GM12875 (cell line): ENCODE results near the gene RAD50.

Source experiments
- H3K4me3 ChIP-seq: one replicate; pipeline ENCODE4 v1.5.1; 2011; ENCODE audit warnings: low read depth, low read length, control low read depth
- CTCF ChIP-seq: IDR thresholded peaks from 2 replicates; pipeline ENCODE4 v1.5.1; 2011; ENCODE audit warnings: low read depth, mild to moderate bottlenecking, control low read depth, inconsistent platforms, low read length, moderate library complexity, borderline replicate concordance; ENCODE audit not compliant: insufficient read depth

The RAD50 gene

DNA sequence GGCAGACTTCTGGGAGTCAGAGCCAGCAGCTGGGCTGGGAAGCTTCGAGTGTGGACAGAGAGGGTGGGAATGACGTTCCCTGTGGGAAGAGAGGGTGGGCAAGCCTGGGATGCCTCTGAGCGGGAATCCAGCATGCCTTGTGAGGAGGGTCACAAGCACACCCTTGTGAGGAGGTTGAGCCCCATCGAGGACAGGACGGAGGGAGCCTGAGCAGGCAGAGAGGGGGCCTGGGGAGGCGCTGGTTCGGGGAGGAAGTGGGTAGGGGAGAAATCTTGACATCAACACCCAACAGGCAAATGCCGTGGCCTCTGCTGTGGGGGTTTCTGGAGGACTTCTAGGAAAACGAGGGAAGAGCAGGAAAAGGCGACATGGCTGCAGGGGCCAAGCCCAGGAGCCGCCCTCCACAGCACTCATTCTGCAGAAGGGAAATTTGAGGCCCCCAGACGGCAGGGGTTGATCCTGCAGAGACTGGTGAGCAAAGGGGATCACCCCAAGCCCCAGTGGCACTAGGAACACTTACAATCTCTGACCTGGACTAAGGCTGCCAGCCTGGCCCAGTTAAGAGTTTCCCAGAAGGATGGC lies 100.1 kb downstream of the RAD50 start:
- H3K4me3 ChIP-seq = no peak overlapping the region
- TF ChIP-seq CTCF = no peak

DNA sequence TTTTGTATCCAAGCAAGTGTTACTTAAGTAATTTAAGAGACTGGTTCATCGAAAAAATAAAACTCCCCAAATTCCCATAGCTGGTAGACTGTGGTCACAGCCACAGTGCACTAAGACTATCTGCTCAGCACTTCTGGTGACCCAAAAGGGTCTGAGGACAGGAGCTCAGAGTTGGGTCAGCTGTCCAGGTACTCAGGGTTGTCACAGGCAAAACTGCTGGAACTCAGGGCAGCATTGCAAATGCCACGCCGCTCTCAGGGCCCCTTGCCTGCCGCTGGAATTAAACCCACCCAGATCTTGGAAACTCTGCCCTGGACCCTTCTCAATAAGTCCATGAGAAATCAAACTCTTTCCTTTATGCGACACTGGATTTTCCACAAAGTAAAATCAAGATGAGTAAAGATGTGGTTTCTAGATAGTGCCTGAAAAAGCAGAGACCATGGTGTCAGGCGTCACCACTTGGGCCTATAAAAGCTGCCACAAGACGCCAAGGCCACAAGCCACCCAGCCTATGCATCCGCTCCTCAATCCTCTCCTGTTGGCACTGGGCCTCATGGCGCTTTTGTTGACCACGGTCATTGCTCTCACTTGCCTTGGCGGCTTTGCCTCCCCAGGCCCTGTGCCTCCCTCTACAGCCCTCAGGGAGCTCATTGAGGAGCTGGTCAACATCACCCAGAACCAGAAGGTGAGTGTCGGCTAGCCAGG lies 101.1 kb downstream of the RAD50 start, which contains the start of gene IL13:
Gene IL13 (plus strand): TSS at position 498 of the 705 bp plus-strand sequence. CDS start 14 bp downstream, at position 512.
- TF ChIP-seq CTCF = no peak
- no peak within 1 kb of the TSS for H3K4me3 ChIP-seq

DNA sequence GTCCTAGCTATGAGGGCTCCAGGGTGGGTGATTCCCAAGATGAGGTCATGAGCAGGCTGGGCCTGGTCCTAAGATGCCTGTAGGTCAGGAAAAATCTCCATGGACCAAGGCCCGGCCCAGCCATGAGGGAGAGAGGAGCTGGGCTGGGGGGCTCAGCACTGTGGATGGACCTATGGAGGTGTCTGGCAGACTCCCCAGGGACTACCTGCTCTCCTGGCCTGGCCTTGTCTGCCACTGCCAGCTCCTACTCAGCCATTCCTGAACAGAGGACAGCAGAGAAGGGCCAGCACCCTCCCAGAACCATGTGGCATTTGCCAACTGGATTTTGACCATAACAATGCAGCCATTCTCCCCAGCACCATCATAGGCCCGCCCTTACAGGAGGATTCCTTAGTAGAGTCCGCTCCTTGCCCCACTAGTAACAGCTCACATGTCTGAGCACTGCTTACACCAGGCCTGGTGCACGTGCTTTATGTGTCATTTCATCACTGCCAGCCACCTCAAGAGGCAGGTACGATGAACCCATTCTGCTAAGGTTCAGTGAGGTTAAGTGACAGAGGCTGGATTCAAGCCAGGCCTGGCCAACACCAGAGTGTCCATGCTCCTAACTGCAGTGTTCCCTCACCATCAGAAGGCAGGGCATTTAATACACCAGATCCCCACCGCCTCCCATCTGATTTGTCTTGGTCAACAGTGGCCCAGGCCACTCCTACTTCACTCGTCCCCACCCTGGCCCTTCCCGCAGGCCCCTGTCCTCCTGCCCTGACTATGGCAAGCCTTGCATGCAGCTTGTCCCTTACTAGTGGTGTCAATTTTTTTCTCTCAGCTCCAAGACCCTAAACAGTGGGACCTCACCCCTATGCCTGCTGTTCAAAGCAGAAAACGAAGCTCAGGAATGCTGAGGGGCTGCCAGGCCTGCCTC lies 101.9 kb downstream of the RAD50 start:
- TF ChIP-seq CTCF = no peak
- H3K4me3 ChIP-seq = no peak overlapping the region

GRCh38 chr5:132659598-132660493 lies 103.1 kb downstream of the RAD50 start:
- H3K4me3 ChIP-seq = no peak overlapping the region
- no peak for TF ChIP-seq CTCF

- H3K4me3 ChIP-seq = no peak overlapping the region
- no peak for TF ChIP-seq CTCF
Observed at GRCh38 chr5:132661231-132662003, 104.6 kb downstream of the RAD50 start.

DNA sequence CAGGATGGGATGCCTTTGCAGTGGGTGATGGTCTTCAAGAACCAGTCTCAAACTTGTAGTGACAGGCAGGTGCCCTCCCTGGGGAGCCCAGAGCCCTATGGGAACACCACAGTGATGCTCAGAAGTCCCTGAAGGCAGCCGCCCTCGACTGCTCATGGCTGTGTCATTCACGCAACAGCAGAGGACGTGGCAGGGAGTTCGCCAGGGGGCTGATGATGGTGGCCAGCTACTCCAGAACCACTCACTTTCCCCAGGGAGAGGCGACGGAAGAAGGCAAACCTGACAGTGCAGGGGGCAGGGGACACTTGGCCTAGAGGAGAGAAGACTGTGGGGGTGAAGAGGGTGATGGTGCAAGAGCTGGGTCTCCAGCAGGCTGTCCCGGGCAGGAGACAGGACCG lies 105.2 kb downstream of the RAD50 start:
- H3K4me3 ChIP-seq = no peak overlapping the region
- no peak for TF ChIP-seq CTCF
